GM19025 (cell line): ENCODE measurements around the gene GHR.

Experiments
- ATAC-seq: cut with Tn5 transposase; IDR thresholded peaks from one replicate; pipeline ENCODE4 v1.9.1; 2021; ENCODE audit warnings: mild to moderate bottlenecking, low read depth, moderate library complexity; ENCODE audit not compliant: unreplicated experiment

GHR gene

DNA sequence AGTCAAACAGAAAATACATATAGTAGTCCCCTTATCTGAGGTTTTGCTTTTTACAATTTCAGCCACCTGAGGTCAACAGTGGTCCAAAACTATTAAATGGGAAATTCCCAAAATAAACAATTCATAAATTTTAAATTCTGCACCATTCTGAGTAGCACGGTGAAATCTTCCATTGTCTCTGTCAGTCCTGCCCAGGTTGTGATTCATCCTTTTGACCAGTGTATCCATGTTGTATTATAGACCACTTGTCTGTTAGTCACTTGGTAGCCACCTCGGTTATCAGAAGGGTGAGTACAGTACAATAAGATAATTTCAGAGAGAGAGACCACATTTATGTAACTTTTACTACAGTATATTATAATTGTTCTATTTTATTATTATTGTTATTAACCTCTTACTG, 336.2 kb downstream of the GHR start:
- no peak for ATAC-seq

DNA sequence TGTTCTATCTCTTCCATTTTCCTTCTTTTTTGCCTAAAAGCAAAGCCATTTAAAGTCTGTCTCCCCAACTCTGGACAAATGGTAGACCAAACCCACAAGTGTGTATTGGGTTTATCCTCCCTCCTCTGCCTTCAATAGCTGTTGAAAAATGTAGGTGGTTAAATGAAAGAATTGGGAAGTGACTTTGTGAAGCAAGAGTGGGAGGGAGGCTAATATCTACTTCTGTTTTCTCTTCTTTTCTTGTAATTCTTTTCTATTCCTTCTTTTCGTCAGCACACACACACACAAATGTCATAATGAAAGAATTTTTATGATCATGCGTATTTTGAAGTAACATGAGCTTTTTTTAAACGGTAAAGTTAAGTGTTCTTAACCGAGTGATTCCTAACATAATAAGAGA, 337.2 kb downstream of the GHR start:
- ATAC-seq = no peak

DNA sequence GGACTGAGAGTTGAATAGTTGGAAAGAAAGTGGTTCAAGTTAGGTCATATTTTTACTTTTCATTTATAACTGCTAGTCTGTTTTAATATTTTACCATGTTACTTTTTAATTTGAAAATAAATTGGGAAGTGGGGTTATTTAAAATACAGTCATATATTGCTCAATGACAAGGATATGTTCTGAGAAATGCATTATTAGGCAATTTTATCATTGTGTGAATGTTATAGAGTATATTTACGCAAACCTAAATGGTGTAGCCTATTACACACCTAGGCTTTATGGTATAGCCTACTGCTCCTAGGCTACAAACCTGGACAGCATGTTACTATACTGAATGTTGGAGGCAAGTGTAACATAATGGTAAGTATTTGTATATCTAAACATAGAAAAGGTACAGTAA, 338.6 kb downstream of the GHR start:
- ATAC-seq = no peak

DNA sequence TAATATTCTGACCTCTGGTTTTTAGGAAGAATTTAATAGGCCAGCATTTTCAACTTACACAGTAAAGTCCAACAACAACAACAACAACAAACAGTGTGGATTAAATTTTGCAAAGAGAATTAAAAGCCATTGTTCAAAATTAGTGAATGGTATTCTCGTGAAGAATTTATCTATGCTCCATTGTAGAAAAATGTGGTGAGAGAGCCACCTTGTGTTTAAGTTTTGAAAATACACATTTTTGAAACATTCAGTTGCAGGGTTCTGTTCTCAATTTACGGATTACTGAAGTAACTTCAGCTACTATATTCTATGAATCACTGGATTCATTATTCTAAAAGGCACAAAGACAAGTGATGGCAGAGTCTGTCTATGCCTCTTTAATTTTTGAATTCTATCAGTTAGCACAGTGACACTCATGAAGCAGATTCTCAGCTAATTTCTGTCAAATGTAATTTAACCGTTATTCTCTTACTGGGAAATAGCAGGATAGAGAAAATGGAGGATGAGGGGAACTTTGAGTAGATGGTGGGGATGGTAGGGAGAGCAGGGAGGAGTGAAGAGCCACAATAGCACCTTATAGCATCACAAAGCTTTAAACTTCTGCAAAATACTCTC, 344.4 kb downstream of the GHR start:
- no peak for ATAC-seq

DNA sequence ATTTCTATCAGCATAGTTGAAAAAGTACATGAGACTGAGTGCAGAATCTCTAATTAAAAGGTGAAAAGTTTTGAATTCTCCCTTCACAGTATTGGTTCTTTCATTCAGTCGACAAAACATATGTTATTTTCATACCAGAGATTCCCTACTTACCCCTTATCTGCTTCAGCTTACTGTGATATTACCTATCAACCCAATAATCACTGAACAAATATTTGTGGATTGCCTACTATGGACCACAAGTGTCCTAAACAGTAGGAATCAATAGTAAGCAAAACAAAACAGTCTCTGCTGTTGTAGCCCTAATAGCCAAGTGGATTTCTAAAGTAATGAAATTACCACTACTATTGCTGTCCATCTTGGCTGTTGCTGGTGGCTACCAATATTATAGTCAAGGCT, 344.9 kb downstream of the GHR start:
- ATAC-seq = no peak

DNA sequence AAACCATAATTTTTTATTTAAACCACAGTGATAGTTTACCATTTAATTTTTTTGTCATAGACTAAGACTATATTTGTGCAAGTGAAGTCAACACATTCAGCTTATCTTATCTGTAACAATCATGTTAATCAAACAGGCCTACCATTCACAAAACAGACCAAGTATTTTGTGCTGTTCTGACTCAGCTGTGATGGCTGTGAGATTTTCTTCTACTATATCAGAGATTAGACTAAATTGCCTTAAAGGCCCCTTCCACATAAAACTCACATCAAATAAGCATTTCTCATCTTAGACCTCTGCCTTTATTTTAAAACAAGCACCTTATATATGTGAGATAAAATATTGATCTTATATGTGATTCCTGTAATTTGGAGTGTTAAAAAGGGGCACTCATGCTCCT, 346.8 kb downstream of the GHR start:
- no peak for ATAC-seq
